Fibroblast of the aortic adventitia (primary cell): Measurements from ENCODE around the gene SP6. TPM values are rescaled to one million over a fixed set of nuclear protein-coding genes. Genes with fewer than 3 reads are reported as not detected.
A peak's percentile ranks its signal among the peaks of the same experiment; 100 is the strongest.

ENCODE experiments used
- DNase-seq: peaks from one replicate; pipeline ENCODE4 v3.0.0-alpha.2; 2010; ENCODE audit warnings: low read depth
- H3K4me3 ChIP-seq: 2 replicates; pipeline ENCODE4 v1.5.1; 2011; ENCODE audit warnings: low read depth, mild to moderate bottlenecking, control low read depth, low read length, moderate library complexity
- total RNA-seq: library from RNA; depleted of rRNA; stranded (reverse); fragments of >200 nt; gene quantifications from 2 replicates; pipeline ENCODE4 v1.2.3, GENCODE V29; 2012; ENCODE audit warnings: low replicate concordance
- TF ChIP-seq, protein P1 (sequence below): IDR thresholded peaks from 2 replicates; pipeline ENCODE4 v1.5.1; 2011; ENCODE audit warnings: mild to moderate bottlenecking, low read length, control low read depth, inconsistent platforms; ENCODE audit not compliant: insufficient read depth

SP6 gene
- total RNA-seq, 1 donor: 0.09 TPM

GRCh38 chr17:47895347-47895855 lies 44.4 kb upstream of the SP6 start:
- TF ChIP-seq, protein P1, sequence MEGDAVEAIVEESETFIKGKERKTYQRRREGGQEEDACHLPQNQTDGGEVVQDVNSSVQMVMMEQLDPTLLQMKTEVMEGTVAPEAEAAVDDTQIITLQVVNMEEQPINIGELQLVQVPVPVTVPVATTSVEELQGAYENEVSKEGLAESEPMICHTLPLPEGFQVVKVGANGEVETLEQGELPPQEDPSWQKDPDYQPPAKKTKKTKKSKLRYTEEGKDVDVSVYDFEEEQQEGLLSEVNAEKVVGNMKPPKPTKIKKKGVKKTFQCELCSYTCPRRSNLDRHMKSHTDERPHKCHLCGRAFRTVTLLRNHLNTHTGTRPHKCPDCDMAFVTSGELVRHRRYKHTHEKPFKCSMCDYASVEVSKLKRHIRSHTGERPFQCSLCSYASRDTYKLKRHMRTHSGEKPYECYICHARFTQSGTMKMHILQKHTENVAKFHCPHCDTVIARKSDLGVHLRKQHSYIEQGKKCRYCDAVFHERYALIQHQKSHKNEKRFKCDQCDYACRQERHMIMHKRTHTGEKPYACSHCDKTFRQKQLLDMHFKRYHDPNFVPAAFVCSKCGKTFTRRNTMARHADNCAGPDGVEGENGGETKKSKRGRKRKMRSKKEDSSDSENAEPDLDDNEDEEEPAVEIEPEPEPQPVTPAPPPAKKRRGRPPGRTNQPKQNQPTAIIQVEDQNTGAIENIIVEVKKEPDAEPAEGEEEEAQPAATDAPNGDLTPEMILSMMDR: no peak
- peak; percentile 49 for DNase-seq
- H3K4me3 ChIP-seq: peak overlapping the region; percentile 96

GRCh38 chr17:47894498-47895346 lies 43.8 kb upstream of the SP6 start:
- TF ChIP-seq, protein P1: no peak
- no peak for DNase-seq
- peak overlapping the region; percentile 96 for H3K4me3 ChIP-seq

- DNase-seq: no peak
- H3K4me3 ChIP-seq: no peak overlapping the region
- TF ChIP-seq, protein P1: no peak
Measured at GRCh38 chr17:47891545-47892088, 40.7 kb upstream of the SP6 start.

DNA sequence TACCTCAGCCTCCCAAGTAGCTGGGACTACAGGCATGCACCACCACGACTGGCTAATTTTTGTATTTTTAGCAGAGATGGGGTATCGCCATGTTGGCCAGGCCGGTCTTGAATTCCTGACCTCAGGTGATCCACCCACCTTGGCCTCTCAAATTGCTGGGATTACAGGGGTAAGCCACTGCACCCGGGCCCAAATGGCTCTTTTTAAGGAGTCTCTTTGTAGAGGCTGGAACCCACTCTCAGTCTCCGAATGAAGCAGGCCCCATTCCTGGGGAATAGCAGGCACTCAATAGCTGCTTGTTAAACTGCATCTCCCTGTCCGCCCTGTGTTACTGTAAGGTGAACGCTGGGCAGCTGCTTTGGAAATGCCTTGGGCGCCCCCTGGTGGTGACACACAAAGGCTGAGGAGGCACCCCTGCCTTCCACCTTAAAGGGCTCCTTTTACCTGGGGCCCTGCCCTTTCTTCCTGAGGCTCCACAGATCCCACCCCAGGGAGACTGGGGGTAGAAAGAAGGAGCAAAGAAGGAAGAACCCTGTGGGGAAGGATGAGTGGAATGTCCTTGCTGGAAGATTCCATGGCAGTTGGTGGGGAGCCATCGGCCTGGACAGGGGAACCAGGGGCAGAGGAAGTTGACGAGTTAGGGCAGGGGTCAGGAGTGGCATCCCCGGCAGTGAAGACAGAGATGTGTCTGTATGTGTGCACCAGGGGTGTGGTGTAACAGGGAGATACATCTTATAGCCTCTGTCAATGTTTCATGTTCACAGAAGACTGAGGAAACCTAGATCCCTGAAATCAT lies 39.0 kb upstream of the SP6 start:
- no peak overlapping the region for H3K4me3 ChIP-seq
- DNase-seq: peak; percentile 84
- TF ChIP-seq, protein P1: peak; percentile 94

- TF ChIP-seq, protein P1: no peak
- no peak overlapping the region for H3K4me3 ChIP-seq
Measured at GRCh38 chr17:47888293-47888692, 37.3 kb upstream of the SP6 start.

GRCh38 chr17:47884905-47885730 lies 34.2 kb upstream of the SP6 start:
- TF ChIP-seq, protein P1: no peak
- H3K4me3 ChIP-seq: no peak overlapping the region
- no peak for DNase-seq

More at GRCh38 chr17:47888293-47888692, 37.3 kb upstream of the SP6 start:
- DNase-seq: no peak
